Activated CD4-positive, alpha-beta memory T cell treated with anti-CD3 and anti-CD28 coated beads, Interleukin-2, amount 10 ng/mL, durations not matched to agents 7 days and 5 days (primary cell): ENCODE data around the gene CYSRT1. TPM values are rescaled to one million over a fixed set of nuclear protein-coding genes. Genes with fewer than 3 reads are reported as not detected.
"Not testable (repeated sequence)": the region's sequence is repeated elsewhere in the genome, so short reads cannot be mapped to it uniquely, and the experiment has no call there.

Experiments used
- CTCF ChIA-PET: fragments of 350-600 bp; sonication (Branson Sonifier 250); formaldehyde crosslinking; loops from one replicate; lab custom pipeline; 2021; ENCODE audit warnings: antibody characterized with exemption, inconsistent platforms; lab: Charles Lee
- POLR2A ChIA-PET: fragments of 350-600 bp; sonication (Branson Sonifier 250); formaldehyde crosslinking; loops from one replicate; lab custom pipeline; 2021; ENCODE audit warnings: antibody characterized with exemption; lab: Charles Lee
- DNase-seq: peaks from one replicate; pipeline ENCODE4 v3.0.0-alpha.2; 2020
- H3K27ac Mint-ChIP-seq: one replicate; pipeline ENCODE4 v1.8.0; 2021; ENCODE audit warnings: mild to moderate bottlenecking, mixed read lengths
- H3K27me3 Mint-ChIP-seq: one replicate; pipeline ENCODE4 v1.8.0; 2021; ENCODE audit warnings: mixed read lengths
- H3K36me3 Mint-ChIP-seq: one replicate; pipeline ENCODE4 v1.8.0; 2021; ENCODE audit warnings: low read depth, mixed read lengths
- H3K4me1 Mint-ChIP-seq: one replicate; pipeline ENCODE4 v1.8.0; 2021; ENCODE audit warnings: mixed read lengths
- H3K4me3 Mint-ChIP-seq: one replicate; pipeline ENCODE4 v1.8.0; 2021; ENCODE audit warnings: mild to moderate bottlenecking, mixed read lengths
- H3K9me3 Mint-ChIP-seq: one replicate; pipeline ENCODE4 v1.8.0; 2021; ENCODE audit warnings: mixed read lengths
- total RNA-seq, 2 experiments: library from RNA; stranded (reverse); gene quantifications; one replicate each; pipeline ENCODE4 v1.2.3, GENCODE V29; 2021

CYSRT1 gene
- total RNA-seq, 2 experiments from 2014 or later: 0.86 to 0.93 TPM

DNA sequence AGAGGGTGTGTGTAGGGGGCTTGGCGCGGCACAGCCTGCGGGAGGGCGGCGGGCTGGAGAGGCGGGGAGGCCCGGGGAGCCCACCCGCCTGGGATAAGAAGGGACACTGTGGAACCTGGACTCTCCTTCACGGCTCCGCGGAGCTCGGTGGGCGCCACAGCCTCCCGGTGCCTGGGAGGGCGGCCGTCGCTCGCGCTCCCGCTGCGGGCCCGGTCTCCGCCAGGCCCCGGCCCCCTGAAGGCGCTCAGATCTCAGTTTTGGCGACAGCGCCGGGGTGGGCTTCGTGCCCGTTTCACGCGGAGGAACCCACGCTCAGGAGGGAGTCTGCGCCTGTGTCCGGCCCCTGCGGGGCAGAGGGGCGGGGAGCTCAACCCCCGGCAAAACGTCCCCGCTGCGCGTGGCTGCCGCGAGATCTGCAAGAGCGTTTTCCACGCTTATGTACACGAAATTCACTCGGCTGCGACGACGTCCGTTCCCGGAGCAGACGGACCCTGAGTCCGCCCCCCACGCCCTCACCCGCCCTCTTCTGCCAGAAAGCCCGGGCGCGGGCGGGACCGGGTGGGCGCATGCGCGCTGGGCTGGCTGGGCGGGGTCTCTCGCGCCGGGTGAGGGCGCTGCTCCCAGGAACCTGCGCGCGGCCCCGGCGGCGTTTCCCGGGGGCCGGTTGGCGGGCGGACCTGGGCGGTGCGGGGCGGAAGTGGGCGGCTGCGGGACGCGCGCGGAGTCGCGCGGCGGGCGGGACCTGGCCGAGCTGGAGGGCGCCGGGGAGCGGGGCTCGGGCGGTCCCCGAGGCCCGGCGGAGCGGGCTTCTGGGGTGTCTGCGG is 29.9 kb downstream of the CYSRT1 start, which contains the start of gene NELFB:
Gene NELFB, plus strand, starts transcription at position 704 of the 824 bp plus-strand sequence.
- ChIA-PET CTCF (interaction anchor here (0.7 to 2.6 kb wide), 7 partner anchors 10 to 220 kb away, joined by 3 to 12 read pairs (median 4); partner anchors contain the start of gene TUBB4B), POLR2A (interaction anchor here (0.9 to 12.2 kb wide), 11 partner anchors 13 to 207 kb away, joined by 3 to 251 read pairs (median 4); partner anchors contain the start of genes CYSRT1, NDOR1, TMEM203 and TOR4A)
- Mint-ChIP-seq H3K27ac (peak within 1 kb of the TSS; percentile 83), H3K9me3 (no peaks in the 10 kb centered on the region), H3K4me3 (peak within 1 kb of the TSS; percentile 89), H3K27me3 (peaks cover 3% of the 10 kb centered on the region), H3K36me3 (peaks cover 23% of the 10 kb centered on the region), H3K4me1 (peaks cover 18% of the 10 kb centered on the region)
- peak; percentile 96 for DNase-seq

DNA sequence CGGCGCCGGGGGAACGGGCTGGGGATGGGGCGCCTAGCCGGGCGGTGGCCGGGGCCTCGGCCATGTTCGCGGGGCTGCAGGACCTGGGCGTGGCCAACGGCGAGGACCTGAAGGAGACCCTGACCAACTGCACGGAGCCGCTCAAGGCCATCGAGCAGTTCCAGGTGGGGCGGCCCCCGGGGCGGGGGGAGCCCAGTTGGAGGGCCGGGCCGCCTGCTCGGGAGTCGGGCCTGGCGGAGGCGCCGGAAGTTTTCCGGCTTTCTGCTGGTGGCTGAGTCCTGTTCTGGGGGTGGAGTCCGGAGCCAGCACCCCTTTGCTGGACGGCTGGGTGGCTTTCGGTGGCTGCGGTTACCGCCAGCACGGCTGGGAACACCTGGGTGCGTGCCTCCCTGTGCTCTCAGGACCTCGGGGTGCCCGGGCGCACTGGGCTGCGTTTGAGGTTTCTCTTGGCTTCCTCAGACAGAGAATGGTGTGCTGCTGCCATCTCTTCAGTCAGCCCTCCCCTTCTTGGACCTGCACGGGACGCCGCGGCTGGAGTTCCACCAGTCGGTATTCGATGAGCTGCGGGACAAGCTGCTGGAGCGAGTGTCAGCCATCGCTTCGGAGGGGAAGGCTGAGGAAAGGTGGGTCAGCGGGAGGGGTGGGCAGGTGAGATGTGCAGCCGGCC is 30.6 kb downstream of the CYSRT1 start:
- ChIA-PET CTCF (interaction anchor here (1.1 to 2.6 kb wide), 5 partner anchors 9 to 221 kb away, joined by 3 to 12 read pairs (median 8); partner anchors contain the start of gene TUBB4B), POLR2A (interaction anchor here (0.7 to 12.2 kb wide), 12 partner anchors 8 to 221 kb away, joined by 3 to 251 read pairs (median 4); partner anchors contain the start of genes CYSRT1, NDOR1, TMEM203 and TOR4A)
- peak; percentile 47 for DNase-seq
- peaks cover 3% of the 10 kb centered on the region for H3K27me3 Mint-ChIP-seq
- peaks cover 18% of the 10 kb centered on the region for H3K4me1 Mint-ChIP-seq
- peaks cover 23% of the 10 kb centered on the region for H3K36me3 Mint-ChIP-seq
- peak overlapping the region; percentile 83 for H3K27ac Mint-ChIP-seq
- no peaks in the 10 kb centered on the region for H3K9me3 Mint-ChIP-seq
- H3K4me3 Mint-ChIP-seq: peak overlapping the region; percentile 89

DNA sequence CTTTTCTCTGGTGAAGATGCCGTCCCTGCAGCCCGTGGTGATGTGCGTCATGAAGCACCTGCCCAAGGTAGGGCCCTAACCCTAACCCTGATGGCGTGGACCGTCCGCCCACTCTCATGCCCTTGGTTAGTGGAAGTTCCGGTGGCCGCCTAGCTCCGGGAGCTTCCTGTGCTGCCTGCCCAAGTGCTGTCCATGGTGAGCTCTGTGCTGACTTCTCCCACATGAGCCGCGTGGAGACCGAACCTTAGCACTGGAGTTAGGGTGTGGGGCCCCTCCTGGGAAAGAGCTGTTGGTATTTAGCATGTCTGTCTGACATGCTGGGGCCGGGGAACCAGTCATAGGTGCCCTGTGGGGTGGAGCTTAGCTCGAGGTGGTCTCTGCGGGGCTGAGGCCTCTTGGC is 31.4 kb downstream of the CYSRT1 start:
- no peak overlapping the region for H3K27ac Mint-ChIP-seq

DNA sequence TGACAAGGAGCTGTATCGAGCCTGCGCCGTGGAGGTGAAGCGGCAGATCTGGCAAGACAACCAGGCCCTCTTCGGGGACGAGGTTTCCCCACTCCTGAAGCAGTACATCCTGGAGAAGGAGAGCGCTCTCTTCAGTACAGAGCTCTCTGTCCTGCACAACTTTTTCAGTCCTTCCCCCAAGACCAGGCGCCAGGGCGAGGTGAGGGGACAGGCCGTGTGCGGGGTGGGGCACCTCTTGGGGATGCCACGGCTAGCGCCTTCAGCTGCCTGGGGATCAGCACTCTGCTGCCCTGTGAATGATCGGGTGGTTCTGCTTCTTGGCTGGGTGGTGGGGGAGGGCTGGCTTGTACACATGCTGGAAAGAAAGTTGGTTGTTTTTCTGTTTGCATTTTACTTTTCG is 31.9 kb downstream of the CYSRT1 start:
- ChIA-PET CTCF (interaction anchor here (1.4 kb wide), 1 partner anchor 16 kb away, joined by 3 read pairs; the partner anchor contains the start of gene TUBB4B), POLR2A (interaction anchor here (0.9 to 12.2 kb wide), 4 partner anchors 15 to 26 kb away, joined by 4 to 251 read pairs (median 9); partner anchors contain the start of genes TOR4A and TUBB4B)
- H3K4me3 Mint-ChIP-seq: peak overlapping the region; percentile 89
- peaks cover 3% of the 10 kb centered on the region for H3K27me3 Mint-ChIP-seq
- H3K4me1 Mint-ChIP-seq: peaks cover 18% of the 10 kb centered on the region
- H3K9me3 Mint-ChIP-seq: no peaks in the 10 kb centered on the region
- DNase-seq: no peak
- H3K27ac Mint-ChIP-seq: no peak overlapping the region
- peaks cover 27% of the 10 kb centered on the region for H3K36me3 Mint-ChIP-seq

More for the DNA sequence above, 31.4 kb downstream of the CYSRT1 start:
- CTCF ChIA-PET: interaction anchor here (1.4 to 1.5 kb wide), 2 partner anchors 9 to 15 kb away, joined by 3 to 4 read pairs; partner anchors contain the start of gene TUBB4B
- Mint-ChIP-seq H3K27me3 (peaks cover 3% of the 10 kb centered on the region), H3K9me3 (no peaks in the 10 kb centered on the region), H3K4me1 (peaks cover 18% of the 10 kb centered on the region), H3K36me3 (peaks cover 23% of the 10 kb centered on the region), H3K4me3 (peak overlapping the region; percentile 89)
- no peak for DNase-seq
- POLR2A ChIA-PET: interaction anchor here (0.7 to 12.2 kb wide), 10 partner anchors 9 to 222 kb away, joined by 3 to 251 read pairs (median 4); partner anchors contain the start of genes CYSRT1, TOR4A and TUBB4B

DNA sequence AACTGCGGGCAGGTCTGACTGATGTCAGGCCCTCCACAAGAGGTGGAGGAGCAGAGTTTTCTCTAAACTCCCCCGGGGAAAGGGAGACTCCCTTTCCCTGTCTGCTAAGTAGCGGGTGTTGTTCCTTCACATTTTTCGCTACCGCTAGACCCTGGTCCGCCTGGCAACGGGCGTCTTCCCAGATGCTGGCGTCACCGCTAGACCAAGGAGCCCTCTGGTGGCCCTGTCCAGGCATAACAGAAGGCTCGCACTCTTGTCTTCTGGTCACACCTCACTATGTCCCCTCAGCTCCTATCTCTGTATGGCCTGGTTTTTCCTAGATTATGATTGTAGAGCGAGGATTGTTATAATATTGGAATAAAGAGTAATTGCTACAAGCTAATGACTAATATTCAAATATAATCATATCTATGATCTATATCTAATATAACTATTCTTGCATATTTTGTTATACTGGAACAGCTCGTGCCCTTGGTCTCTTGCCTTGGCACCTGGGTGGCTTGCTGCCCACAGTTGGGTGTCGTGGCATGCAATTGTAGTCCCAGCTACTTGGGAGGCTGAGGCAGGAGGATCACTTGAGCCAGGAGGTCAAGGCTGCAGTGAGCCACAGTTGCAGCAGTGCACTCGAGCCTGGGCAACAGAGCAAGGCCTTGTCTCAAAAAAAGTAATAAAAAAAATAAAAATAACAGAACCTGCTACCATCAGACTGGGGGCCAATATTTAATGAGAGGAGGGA is 37.4 kb downstream of the CYSRT1 start:
- H3K27ac Mint-ChIP-seq, H3K9me3 Mint-ChIP-seq, H3K4me1 Mint-ChIP-seq, POLR2A ChIA-PET, DNase-seq, H3K27me3 Mint-ChIP-seq, H3K4me3 Mint-ChIP-seq: not testable (repeated sequence)
- CTCF ChIA-PET: interaction anchor here (1.2 kb wide), 1 partner anchor 15 kb away, joined by 4 read pairs; the partner anchor contains the start of gene TOR4A
- H3K36me3 Mint-ChIP-seq: peaks cover 30% of the 10 kb centered on the region

DNA sequence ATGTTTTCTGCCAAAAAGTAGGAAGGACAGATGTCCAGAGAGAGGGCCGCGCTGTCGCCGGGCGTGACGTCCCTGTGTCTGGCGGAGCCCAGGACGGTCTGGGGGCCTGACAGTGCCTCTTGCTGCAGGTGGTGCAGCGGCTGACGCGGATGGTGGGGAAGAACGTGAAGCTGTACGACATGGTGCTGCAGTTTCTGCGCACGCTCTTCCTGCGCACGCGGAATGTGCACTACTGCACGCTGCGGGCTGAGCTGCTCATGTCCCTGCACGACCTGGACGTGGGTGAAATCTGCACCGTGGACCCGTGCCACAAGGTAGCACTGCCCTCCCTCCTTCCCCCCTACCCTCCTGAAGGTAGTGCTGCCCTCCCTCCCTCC is 37.9 kb downstream of the CYSRT1 start:
- Mint-ChIP-seq H3K9me3 (no peaks in the 10 kb centered on the region), H3K4me1 (no peaks in the 10 kb centered on the region), H3K27me3 (no peaks in the 10 kb centered on the region), H3K27ac (no peak overlapping the region), H3K4me3 (no peak overlapping the region), H3K36me3 (peaks cover 33% of the 10 kb centered on the region)
- POLR2A ChIA-PET: no interaction called here
- CTCF ChIA-PET: interaction anchor here (1.2 kb wide), 1 partner anchor 15 kb away, joined by 4 read pairs; the partner anchor contains the start of gene TOR4A
- DNase-seq: no peak

DNA sequence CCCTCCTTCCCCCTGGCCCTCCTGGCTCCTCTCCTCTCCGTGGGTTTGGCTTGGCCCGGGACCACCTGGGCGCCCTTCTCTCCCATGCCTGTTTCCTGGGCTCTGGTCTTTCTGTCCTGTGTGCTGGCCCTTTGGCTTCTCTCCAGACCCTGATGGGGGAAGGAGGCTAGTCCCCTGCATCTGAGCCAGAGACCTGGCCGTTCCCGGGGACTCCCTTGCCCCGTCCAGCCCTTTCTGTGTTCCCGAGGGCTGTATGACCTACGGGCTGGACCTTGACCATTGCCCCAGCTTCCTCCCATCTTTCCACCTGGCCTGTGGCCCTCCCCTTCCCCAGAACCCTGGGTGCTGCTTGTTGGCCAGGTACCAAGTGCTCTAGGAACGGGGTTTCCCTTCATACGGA is 38.5 kb downstream of the CYSRT1 start:
- ChIA-PET CTCF (no interaction called here), POLR2A (no interaction called here)
- no peaks in the 10 kb centered on the region for H3K27me3 Mint-ChIP-seq

DNA sequence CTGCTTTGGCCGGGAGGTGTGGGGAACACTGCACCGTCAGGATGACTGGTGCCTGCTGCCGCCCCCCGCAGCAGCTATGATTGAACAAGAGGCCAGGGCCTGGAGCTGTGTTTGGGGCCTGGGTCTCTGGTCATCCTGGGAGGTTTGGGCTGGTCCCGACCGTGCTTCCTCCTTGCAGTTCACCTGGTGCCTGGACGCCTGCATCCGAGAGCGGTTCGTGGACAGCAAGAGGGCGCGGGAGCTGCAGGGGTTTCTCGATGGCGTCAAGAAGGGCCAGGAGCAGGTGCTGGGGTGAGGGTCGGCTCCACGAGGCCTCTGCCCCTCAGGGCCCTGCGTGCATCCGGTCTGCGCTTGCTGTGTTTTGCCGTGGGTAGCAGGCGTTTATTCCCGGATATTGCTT is 39.1 kb downstream of the CYSRT1 start:
- ChIA-PET POLR2A (no interaction called here), CTCF (interaction anchor here (1.6 kb wide), 1 partner anchor 8 kb away, joined by 4 read pairs; the partner anchor contains the start of gene NELFB)
- H3K36me3 Mint-ChIP-seq: peaks cover 35% of the 10 kb centered on the region
- no peak overlapping the region for H3K4me3 Mint-ChIP-seq
- H3K27me3 Mint-ChIP-seq: no peaks in the 10 kb centered on the region
- H3K4me1 Mint-ChIP-seq: peaks cover 2% of the 10 kb centered on the region
- H3K9me3 Mint-ChIP-seq: no peaks in the 10 kb centered on the region
- no peak for DNase-seq
- H3K27ac Mint-ChIP-seq: no peak overlapping the region

More for the DNA sequence above, 38.5 kb downstream of the CYSRT1 start:
- no peaks in the 10 kb centered on the region for H3K9me3 Mint-ChIP-seq
- peaks cover 34% of the 10 kb centered on the region for H3K36me3 Mint-ChIP-seq
- H3K4me1 Mint-ChIP-seq: no peaks in the 10 kb centered on the region
- no peak overlapping the region for H3K4me3 Mint-ChIP-seq
- no peak overlapping the region for H3K27ac Mint-ChIP-seq
- DNase-seq: no peak

DNA sequence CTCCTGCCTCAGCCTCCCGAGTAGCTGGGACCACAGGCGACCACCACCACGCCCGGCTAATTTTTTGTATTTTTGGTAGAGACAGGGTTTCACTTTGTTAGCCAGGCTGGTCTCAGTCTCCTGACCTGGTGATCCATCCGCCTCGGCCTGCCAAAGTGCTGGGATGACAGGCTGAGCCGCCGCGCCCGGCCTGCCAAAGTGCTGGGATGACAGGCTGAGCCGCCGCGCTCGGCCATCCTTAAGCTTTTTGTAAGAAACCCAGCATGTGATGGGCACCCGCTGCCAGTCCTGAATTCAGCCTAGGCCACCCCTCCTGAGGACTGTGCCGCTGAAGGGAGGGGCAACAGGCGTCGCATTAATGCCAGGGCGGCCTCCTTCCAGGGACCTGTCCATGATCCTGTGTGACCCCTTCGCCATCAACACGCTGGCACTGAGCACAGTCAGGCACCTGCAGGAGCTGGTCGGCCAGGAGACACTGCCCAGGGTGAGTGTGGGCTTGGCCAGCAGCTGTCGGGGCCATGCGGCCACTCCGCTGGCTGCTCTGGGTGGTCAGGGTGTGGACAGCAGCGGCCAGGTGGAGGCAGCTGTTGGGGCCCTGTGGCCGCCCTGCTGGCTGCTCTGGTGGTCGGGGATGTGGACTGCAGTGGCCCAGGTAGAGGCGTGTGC is 40.7 kb downstream of the CYSRT1 start:
- DNase-seq: no peak
- Mint-ChIP-seq H3K36me3 (peaks cover 40% of the 10 kb centered on the region), H3K9me3 (no peaks in the 10 kb centered on the region), H3K4me1 (peaks cover 5% of the 10 kb centered on the region), H3K27ac (no peak overlapping the region), H3K4me3 (no peak overlapping the region), H3K27me3 (no peaks in the 10 kb centered on the region)
- ChIA-PET CTCF (interaction anchor here (1.3 to 1.6 kb wide), 2 partner anchors 10 to 29 kb away, joined by 4 read pairs; partner anchors contain the start of gene NELFB), POLR2A (interaction anchor here (1.8 kb wide), 1 partner anchor 11 kb away, joined by 5 read pairs; the partner anchor contains the start of gene TOR4A)

DNA sequence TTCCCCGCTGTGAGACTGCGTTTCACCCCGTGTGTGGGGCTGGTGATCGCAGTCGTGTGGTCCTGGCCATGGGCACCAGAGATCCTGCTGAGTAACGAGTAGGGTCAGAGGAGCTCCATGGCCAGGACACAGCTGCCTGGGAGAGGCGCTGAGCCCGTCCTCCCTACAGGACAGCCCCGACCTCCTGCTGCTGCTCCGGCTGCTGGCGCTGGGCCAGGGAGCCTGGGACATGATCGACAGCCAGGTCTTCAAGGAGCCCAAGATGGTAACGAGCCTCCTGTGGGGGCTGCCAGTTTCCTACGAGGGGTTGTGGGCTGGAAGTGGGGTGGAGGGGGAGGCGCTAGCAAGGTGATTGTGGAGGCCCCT is 41.2 kb downstream of the CYSRT1 start:
- ChIA-PET POLR2A (interaction anchor here (1.2 to 1.8 kb wide), 2 partner anchors 11 to 25 kb away, joined by 3 to 5 read pairs; partner anchors contain the start of genes TOR4A and TUBB4B), CTCF (interaction anchor here (1.3 kb wide), 1 partner anchor 30 kb away, joined by 4 read pairs; no protein-coding TSS in a partner anchor)
- no peak overlapping the region for H3K4me3 Mint-ChIP-seq
- H3K27me3 Mint-ChIP-seq: no peaks in the 10 kb centered on the region
- DNase-seq: no peak
- peaks cover 40% of the 10 kb centered on the region for H3K36me3 Mint-ChIP-seq
- H3K9me3 Mint-ChIP-seq: no peaks in the 10 kb centered on the region
- H3K27ac Mint-ChIP-seq: no peak overlapping the region
- peaks cover 8% of the 10 kb centered on the region for H3K4me1 Mint-ChIP-seq
